Esophagus muscularis mucosa (tissue), 4 donors: ENCODE results near the gene CBLB. TPM values are rescaled to one million over a fixed set of nuclear protein-coding genes. Genes with fewer than 3 reads are reported as not detected.

Source experiments
- DNase-seq: peaks from one replicate; pipeline ENCODE4 v3.0.0-alpha.2; 2017; ENCODE audit errors: extremely low spot score
- H3K27ac ChIP-seq, 4 donors: fragments of 200-600 bp; sonication (generic); replicated peaks in 1 of 4; 1 replicate in 3 of 4; 2 replicates in 1 of 4; pipeline ENCODE4 v1.5.1; 2016 to 2019; ENCODE audit warnings: mild to moderate bottlenecking in 1 of 4
- H3K27me3 ChIP-seq, 4 donors: fragments of 200-600 bp; sonication (generic); one replicate each; pipeline versions ENCODE4 v1.5.1 to v1.6.0; 2016 to 2019
- H3K36me3 ChIP-seq, 4 donors: fragments of 200-600 bp; sonication (generic); one replicate each; pipeline ENCODE4 v1.5.1; 2016 to 2019
- H3K4me1 ChIP-seq, 4 donors: fragments of 200-600 bp; sonication (generic); one replicate each; pipeline ENCODE4 v1.5.1; 2016 to 2019
- H3K4me3 ChIP-seq, 4 donors: fragments of 200-600 bp; sonication (generic); 1 replicate in 2 of 4; 2 replicates in 2 of 4; pipeline ENCODE4 v1.5.1; 2016 to 2019; ENCODE audit warnings: mild to moderate bottlenecking in 4 of 4, moderate library complexity in 1 of 4
- H3K9me3 ChIP-seq, 4 donors: fragments of 200-600 bp; sonication (generic); 1 replicate in 3 of 4; 2 replicates in 1 of 4; pipeline ENCODE4 v1.5.1; 2016 to 2019
- CTCF ChIP-seq, 3 experiments: fragments of 200-600 bp in 2 of 3; fragments of 450-650 bp in 1 of 3; sonication (generic) in 2 of 3; IDR thresholded peaks; one replicate each; pipeline ENCODE4 v1.5.1; 2017 to 2019; ENCODE audit warnings: antibody characterized with exemption in 3 of 3, mild to moderate bottlenecking in 2 of 3, moderate library complexity in 1 of 3
- EP300 ChIP-seq: sonication (generic); formaldehyde crosslinking; IDR thresholded peaks from one replicate; pipeline ENCODE4 v1.6.1; 2017; ENCODE audit warnings: antibody characterized with exemption
- POLR2A ChIP-seq: fragments of 450-650 bp; IDR thresholded peaks from one replicate; pipeline ENCODE4 v1.6.1; 2017; ENCODE audit warnings: antibody characterized with exemption, moderate library complexity, mild to moderate bottlenecking, low read depth
- POLR2AphosphoS5 ChIP-seq, 2 donors: sonication (generic); formaldehyde crosslinking; IDR thresholded peaks; one replicate each; pipeline ENCODE4 v1.6.1; 2017; ENCODE audit warnings: antibody characterized with exemption in 2 of 2
- WGBS: methylation state at CpG from one replicate; pipeline ENCODE4 v1.1.5; 2018; 5-methylcytosine and 5-hydroxymethylcytosine counted together
- intact Hi-C: fragments of 100-400 bp; cut with DNase I; formaldehyde crosslinking; loops from one replicate; pipeline ENCODE4 v1.15.1; 2023
- total RNA-seq, 4 donors: library from RNA; depleted of rRNA; stranded (reverse); fragments of >200 nt; gene quantifications; one replicate each; pipeline versions ENCODE4 v1.1.0 to v1.2.1, GENCODE V29; 2016

Gene CBLB
- total RNA-seq, 4 donors from 2014 or later: 20.7 to 35.7 (median 26.2) TPM

GRCh38 chr3:105691053-105691452 lies 177.8 kb downstream of the CBLB start:
- Histone ChIP-seq H3K9me3 (no peaks in the 10 kb centered on the region), H3K27ac (no peak overlapping the region), H3K4me3 (no peak overlapping the region), H3K27me3 (no peaks in the 10 kb centered on the region), H3K36me3 (peaks cover 5 to 37% (median 12%) of the 10 kb centered on the region in 4 donors), H3K4me1 (peaks cover 0 to 6% (median 3%) of the 10 kb centered on the region in 4 donors)
- intact Hi-C loops: no loop called here
- TF ChIP-seq CTCF (IDR thresholded peaks at IDR 0.05) (no peak), POLR2AphosphoS5 (IDR thresholded peaks at IDR 0.05) (no peak), POLR2A (no peak), EP300 (no peak)
- DNase-seq: no peak

DNA sequence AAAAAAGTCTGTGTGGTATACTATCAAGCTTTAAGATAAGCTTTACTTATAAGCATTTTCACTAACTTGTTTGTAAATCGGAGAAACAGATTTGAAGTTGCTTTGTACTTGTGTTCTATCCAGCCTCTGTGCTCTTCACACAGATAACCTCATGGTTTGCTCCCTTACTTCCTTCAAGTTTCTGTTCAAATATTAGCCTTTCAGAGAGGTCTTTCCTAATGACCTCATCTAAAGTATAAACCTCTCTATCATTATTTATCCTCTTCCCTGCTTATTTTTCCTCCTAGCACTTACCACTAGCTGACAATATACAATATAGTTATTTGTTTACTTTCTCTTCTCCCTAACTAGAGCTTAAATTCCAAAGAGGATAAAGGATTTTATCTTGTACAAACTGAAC lies 180.0 kb downstream of the CBLB start:
- intact Hi-C loops: loop anchor here (5.0 to 10.0 kb wide), 2 partner anchors 923 to 1376 kb away; no protein-coding TSS in a partner anchor
- no peak for DNase-seq
- H3K36me3 ChIP-seq: peaks cover 8 to 32% (median 14%) of the 10 kb centered on the region in 4 donors
- H3K4me1 ChIP-seq: peaks cover 0 to 6% (median 3%) of the 10 kb centered on the region in 4 donors
- 84% methylated on average over 1 of the region's 1 CpG for WGBS
- H3K4me3 ChIP-seq: no peak overlapping the region
- H3K27ac ChIP-seq: no peak overlapping the region
- TF ChIP-seq POLR2A: no peak
- no peak for TF ChIP-seq EP300
- TF ChIP-seq POLR2AphosphoS5 (IDR thresholded peaks at IDR 0.05): no peak
- no peak for TF ChIP-seq CTCF (IDR thresholded peaks at IDR 0.05)
- H3K9me3 ChIP-seq: no peaks in the 10 kb centered on the region
- no peaks in the 10 kb centered on the region for H3K27me3 ChIP-seq

GRCh38 chr3:105686278-105686897 lies 182.4 kb downstream of the CBLB start:
- peaks cover 0 to 6% (median 3%) of the 10 kb centered on the region in 4 donors for H3K4me1 ChIP-seq
- DNase-seq: no peak
- TF ChIP-seq CTCF (IDR thresholded peaks at IDR 0.05) (peak; percentile 61 to 79 (median 73)), POLR2A (no peak)
- intact Hi-C loops: loop anchor here (5.0 to 10.0 kb wide), 2 partner anchors 926 to 1378 kb away; no protein-coding TSS in a partner anchor
- H3K9me3 ChIP-seq: no peaks in the 10 kb centered on the region
- H3K4me3 ChIP-seq: no peak overlapping the region
- no peaks in the 10 kb centered on the region for H3K27me3 ChIP-seq
- peaks cover 3 to 40% (median 8%) of the 10 kb centered on the region in 4 donors for H3K36me3 ChIP-seq
- 43% methylated on average over 2 of the region's 2 CpGs for WGBS
- H3K27ac ChIP-seq: no peak overlapping the region

- Histone ChIP-seq H3K27me3 (no peaks in the 10 kb centered on the region), H3K27ac (no peak overlapping the region), H3K4me1 (no peaks in the 10 kb centered on the region), H3K9me3 (no peaks in the 10 kb centered on the region), H3K4me3 (no peak overlapping the region), H3K36me3 (peaks cover 7 to 80% (median 50%) of the 10 kb centered on the region in 4 donors)
- TF ChIP-seq EP300: no peak
- TF ChIP-seq POLR2AphosphoS5 (IDR thresholded peaks at IDR 0.05): no peak
- no peak for TF ChIP-seq POLR2A
- TF ChIP-seq CTCF (IDR thresholded peaks at IDR 0.05): no peak
- WGBS: 86% methylated on average over 2 of the region's 2 CpGs
- no peak for DNase-seq
- intact Hi-C loops: loop anchor here (10.0 kb wide), 1 partner anchor 1385 kb away; no protein-coding TSS in a partner anchor
These were observed 188.9 kb downstream of the CBLB start for GRCh38 chr3:105679951-105680350.

GRCh38 chr3:105678017-105678416 lies 190.8 kb downstream of the CBLB start:
- H3K36me3 ChIP-seq: peaks cover 6 to 90% (median 55%) of the 10 kb centered on the region in 4 donors
- DNase-seq: no peak
- 88% methylated on average over 3 of the region's 3 CpGs for WGBS
- H3K4me3 ChIP-seq: no peak overlapping the region
- no peaks in the 10 kb centered on the region for H3K27me3 ChIP-seq
- intact Hi-C loops: no loop called here
- H3K9me3 ChIP-seq: no peaks in the 10 kb centered on the region
- no peak overlapping the region for H3K27ac ChIP-seq
- TF ChIP-seq POLR2A (no peak), POLR2AphosphoS5 (IDR thresholded peaks at IDR 0.05) (no peak)
- peaks cover 0 to 7% (median 0%) of the 10 kb centered on the region in 4 donors for H3K4me1 ChIP-seq
